HEK293 (cell line): Measurements from ENCODE around the gene DISC1.

Source experiments
- CTCF ChIA-PET: fragments of 350-600 bp; formaldehyde crosslinking; extraction: SDS; loops from one replicate; lab custom pipeline; 2021; ENCODE audit warnings: antibody characterized with exemption; lab: Yijun Ruan, JAX
- POLR2A ChIA-PET: fragments of 300-600 bp; formaldehyde crosslinking; extraction: SDS; loops from one replicate; lab custom pipeline; 2020; ENCODE audit warnings: antibody characterized with exemption, inconsistent platforms; lab: Yijun Ruan, JAX
- H3K27ac ChIP-seq: fragments of 200-500 bp; sonication (Bioruptor generic); 2 replicates; pipeline ENCODE4 v1.5.1; 2014; ENCODE audit warnings: low read depth, low read length, control low read depth, inconsistent platforms; ENCODE audit errors: extremely low read depth
- H3K36me3 ChIP-seq, 2 experiments: fragments of 200-500 bp in 1 of 2; sonication (Bioruptor generic) in 1 of 2; 1 replicate in 1 of 2; 2 replicates in 1 of 2; pipeline ENCODE4 v1.5.1; 2014 to 2017; ENCODE audit warnings: inconsistent platforms in 2 of 2, low read length in 2 of 2; ENCODE audit not compliant: control insufficient read depth in 2 of 2, insufficient read depth in 1 of 2
- H3K4me1 ChIP-seq: fragments of 200-500 bp; sonication (Bioruptor generic); 2 replicates; pipeline ENCODE4 v1.5.1; 2014; ENCODE audit warnings: mild to moderate bottlenecking, low read length, inconsistent platforms; ENCODE audit not compliant: control insufficient read depth, insufficient read depth
- H3K4me3 ChIP-seq: 2 replicates; pipeline ENCODE4 v1.5.1; 2011; ENCODE audit warnings: low read depth, mild to moderate bottlenecking, control low read depth, low read length, moderate library complexity
- H3K9me3 ChIP-seq: fragments of 200-500 bp; sonication (Bioruptor generic); 2 replicates; pipeline ENCODE4 v1.5.1; 2014; ENCODE audit warnings: low read depth, low read length, inconsistent platforms; ENCODE audit not compliant: control insufficient read depth, insufficient read depth
- BCL11A ChIP-seq: fragments of 450-650 bp; formaldehyde crosslinking; IDR thresholded peaks from 2 replicates; pipeline ENCODE4 v1.5.1; 2016; ENCODE audit warnings: low read depth, missing biosample characterization, missing genetic modification characterization
- EGR2 ChIP-seq: fragments of 450-650 bp; formaldehyde crosslinking; IDR thresholded peaks from 2 replicates; pipeline ENCODE4 v1.5.1; 2016; ENCODE audit warnings: low read depth, missing biosample characterization, missing genetic modification characterization
- KLF7 ChIP-seq: fragments of 450-650 bp; formaldehyde crosslinking; IDR thresholded peaks from 2 replicates; pipeline ENCODE4 v1.5.1; 2016; ENCODE audit warnings: missing biosample characterization, missing genetic modification characterization, borderline replicate concordance
- KLF9 ChIP-seq: fragments of 450-650 bp; formaldehyde crosslinking; IDR thresholded peaks from 2 replicates; pipeline ENCODE4 v1.5.1; 2016; ENCODE audit warnings: missing biosample characterization, missing genetic modification characterization, low read depth
- PATZ1 ChIP-seq: fragments of 450-650 bp; formaldehyde crosslinking; IDR thresholded peaks from 2 replicates; pipeline ENCODE4 v1.5.1; 2016; ENCODE audit warnings: missing biosample characterization, missing genetic modification characterization
- PRDM6 ChIP-seq: fragments of 450-650 bp; formaldehyde crosslinking; IDR thresholded peaks from 2 replicates; pipeline ENCODE4 v1.5.1; 2017; ENCODE audit warnings: missing biosample characterization, missing genetic modification characterization
- SP2 ChIP-seq: fragments of 450-650 bp; formaldehyde crosslinking; IDR thresholded peaks from 2 replicates; pipeline ENCODE4 v1.5.1; 2016; ENCODE audit warnings: missing biosample characterization, missing genetic modification characterization
- ZNF155 ChIP-seq: fragments of 450-650 bp; formaldehyde crosslinking; IDR thresholded peaks from 2 replicates; pipeline ENCODE4 v1.5.1; 2016; ENCODE audit warnings: missing biosample characterization, missing genetic modification characterization
- ZNF18 ChIP-seq: fragments of 450-650 bp; formaldehyde crosslinking; IDR thresholded peaks from 2 replicates; pipeline ENCODE4 v1.5.1; 2016; ENCODE audit warnings: missing biosample characterization, missing genetic modification characterization
- ZNF23 ChIP-seq: fragments of 450-650 bp; formaldehyde crosslinking; IDR thresholded peaks from 2 replicates; pipeline ENCODE4 v1.5.1; 2016; ENCODE audit warnings: missing biosample characterization, missing genetic modification characterization, borderline replicate concordance
- ZNF335 ChIP-seq: fragments of 450-650 bp; formaldehyde crosslinking; conservative IDR thresholded peaks from 2 replicates; pipeline ENCODE4 v1.5.1; 2016; ENCODE audit warnings: missing biosample characterization, missing genetic modification characterization
- ZNF404 ChIP-seq: fragments of 450-650 bp; formaldehyde crosslinking; IDR thresholded peaks from 2 replicates; pipeline ENCODE4 v1.5.1; 2017; ENCODE audit warnings: missing biosample characterization, missing genetic modification characterization
- ZNF433 ChIP-seq: fragments of 450-650 bp; formaldehyde crosslinking; IDR thresholded peaks from 2 replicates; pipeline ENCODE4 v1.5.1; 2016; ENCODE audit warnings: missing biosample characterization, missing genetic modification characterization, low read depth
- ZNF488 ChIP-seq: fragments of 450-650 bp; formaldehyde crosslinking; IDR thresholded peaks from 2 replicates; pipeline ENCODE4 v1.5.1; 2016; ENCODE audit warnings: missing biosample characterization, missing genetic modification characterization
- ZNF571 ChIP-seq: fragments of 450-650 bp; formaldehyde crosslinking; IDR thresholded peaks from 2 replicates; pipeline ENCODE4 v1.5.0; 2017; ENCODE audit warnings: missing biosample characterization, missing genetic modification characterization
- ZNF621 ChIP-seq: fragments of 450-650 bp; formaldehyde crosslinking; IDR thresholded peaks from 2 replicates; pipeline ENCODE4 v1.5.1; 2017; ENCODE audit warnings: missing biosample characterization, missing genetic modification characterization
- ZNF664 ChIP-seq: fragments of 450-650 bp; formaldehyde crosslinking; IDR thresholded peaks from 2 replicates; pipeline ENCODE4 v1.5.1; 2016; ENCODE audit warnings: missing biosample characterization, missing genetic modification characterization
- ZNF704 ChIP-seq: fragments of 450-650 bp; formaldehyde crosslinking; IDR thresholded peaks from 2 replicates; pipeline ENCODE4 v1.5.1; 2016; ENCODE audit warnings: missing biosample characterization, missing genetic modification characterization
- ZNF768 ChIP-seq: fragments of 450-650 bp; formaldehyde crosslinking; IDR thresholded peaks from 2 replicates; pipeline ENCODE4 v1.5.1; 2018; ENCODE audit warnings: missing biosample characterization, mild to moderate bottlenecking, missing genetic modification characterization
- TF ChIP-seq, protein P1 (sequence below): fragments of 450-650 bp; formaldehyde crosslinking; IDR thresholded peaks from 2 replicates; pipeline ENCODE4 v1.5.1; 2017; ENCODE audit warnings: missing biosample characterization, missing genetic modification characterization
- TF ChIP-seq, protein P2 (sequence below): fragments of 450-650 bp; formaldehyde crosslinking; IDR thresholded peaks from 2 replicates; pipeline ENCODE4 v1.5.1; 2016; ENCODE audit warnings: missing biosample characterization, missing genetic modification characterization

Gene DISC1

DNA sequence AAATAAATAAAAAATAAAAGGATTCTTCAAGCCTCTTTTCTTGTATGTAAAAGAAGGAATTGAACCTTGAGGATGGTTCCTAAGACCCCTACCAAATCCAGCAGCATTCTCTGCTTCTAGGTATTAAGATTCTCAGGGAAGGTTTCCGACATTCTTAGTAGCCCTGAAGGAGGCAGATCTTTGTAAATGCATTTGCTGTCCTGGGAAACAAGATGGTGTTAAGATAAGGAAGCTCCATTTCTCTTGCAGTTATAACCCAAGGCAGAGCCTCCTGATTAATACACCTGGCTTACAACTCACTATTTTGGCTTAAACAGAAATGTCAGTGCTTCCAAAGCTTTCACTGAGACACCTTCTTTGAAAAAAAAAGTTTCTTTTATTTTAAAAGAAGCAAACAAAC lies 393.8 kb downstream of the DISC1 start (continued):
- TF ChIP-seq ZNF704 (tag by site-specific recombination): no peak
- TF ChIP-seq ZNF571 (tag by site-specific recombination): no peak
- no peak for TF ChIP-seq ZNF23 (tag by site-specific recombination)
- no peak for TF ChIP-seq ZNF621 (tag by site-specific recombination)
- no peak for TF ChIP-seq ZNF433

- Histone ChIP-seq H3K36me3 (no peaks in the 10 kb centered on the region; a peak in 1 of 3 replicates), H3K4me1 (no peaks in the 10 kb centered on the region; the same call in 1 of the 2 replicates), H3K9me3 (no peaks in the 10 kb centered on the region), H3K4me3 (no peak overlapping the region), H3K27ac (no peak overlapping the region)
- TF ChIP-seq EGR2 (tag by site-specific recombination) (no peak), ZNF335 (no peak), ZNF155 (tag by site-specific recombination) (no peak), KLF9 (no peak), ZNF488 (no peak), PRDM6 (tag by site-specific recombination) (no peak), ZNF664 (no peak), ZNF18 (tag by site-specific recombination) (no peak), KLF7 (tag by site-specific recombination) (no peak), BCL11A (tag by site-specific recombination) (no peak), PATZ1 (tag by site-specific recombination) (no peak), SP2 (no peak), ZNF404 (tag by site-specific recombination) (no peak), ZNF768 (no peak)
- TF ChIP-seq, protein P1, sequence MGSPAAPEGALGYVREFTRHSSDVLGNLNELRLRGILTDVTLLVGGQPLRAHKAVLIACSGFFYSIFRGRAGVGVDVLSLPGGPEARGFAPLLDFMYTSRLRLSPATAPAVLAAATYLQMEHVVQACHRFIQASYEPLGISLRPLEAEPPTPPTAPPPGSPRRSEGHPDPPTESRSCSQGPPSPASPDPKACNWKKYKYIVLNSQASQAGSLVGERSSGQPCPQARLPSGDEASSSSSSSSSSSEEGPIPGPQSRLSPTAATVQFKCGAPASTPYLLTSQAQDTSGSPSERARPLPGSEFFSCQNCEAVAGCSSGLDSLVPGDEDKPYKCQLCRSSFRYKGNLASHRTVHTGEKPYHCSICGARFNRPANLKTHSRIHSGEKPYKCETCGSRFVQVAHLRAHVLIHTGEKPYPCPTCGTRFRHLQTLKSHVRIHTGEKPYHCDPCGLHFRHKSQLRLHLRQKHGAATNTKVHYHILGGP (tag by site-specific recombination): no peak
- TF ChIP-seq, protein P2, sequence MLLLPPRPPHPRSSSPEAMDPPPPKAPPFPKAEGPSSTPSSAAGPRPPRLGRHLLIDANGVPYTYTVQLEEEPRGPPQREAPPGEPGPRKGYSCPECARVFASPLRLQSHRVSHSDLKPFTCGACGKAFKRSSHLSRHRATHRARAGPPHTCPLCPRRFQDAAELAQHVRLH (tag by site-specific recombination): no peak
- CTCF ChIA-PET: interaction anchor here (1.5 kb wide), 1 partner anchor 163 kb away, joined by 3 read pairs; no protein-coding TSS in a partner anchor
- POLR2A ChIA-PET: no interaction called here
Observed at GRCh38 chr1:232029315-232029714, 402.7 kb downstream of the DISC1 start.
